ELR (cell line): ENCODE measurements around the gene ARSB.
"Not testable (repeated sequence)": the region's sequence is repeated elsewhere in the genome, so short reads cannot be mapped to it uniquely, and the experiment has no call there.

Source experiments
- DNase-seq: peaks from one replicate; pipeline ENCODE4 v3.0.0-alpha.2; 2015; ENCODE audit warnings: low read depth

The ARSB gene

GRCh38 chr5:78993165-78993564, 8.1 kb upstream of the ARSB start:
- DNase-seq, result no peak

- no peak for DNase-seq
These were observed 7.0 kb upstream of the ARSB start for GRCh38 chr5:78992146-78992545.

GRCh38 chr5:78989080-78989479, 4.0 kb upstream of the ARSB start:
- no peak for DNase-seq

GRCh38 chr5:78985725-78986223, 664 bp upstream of the ARSB start:
- DNase-seq, result peak; percentile 67

- peak; percentile 92 for DNase-seq
These were observed 533 bp downstream of the ARSB start for GRCh38 chr5:78984439-78985115.

- peak; percentile 47 for DNase-seq
These were observed 1.3 kb downstream of the ARSB start for GRCh38 chr5:78983601-78984438.

GRCh38 chr5:78983194-78983593, 1.9 kb downstream of the ARSB start:
- DNase-seq, result not testable (repeated sequence)

GRCh38 chr5:78979909-78980308, 5.2 kb downstream of the ARSB start:
- DNase-seq, result no peak

- DNase-seq, result no peak
These were observed 5.9 kb downstream of the ARSB start for GRCh38 chr5:78979117-78979742.

GRCh38 chr5:78975035-78975434, 10.1 kb downstream of the ARSB start:
- no peak for DNase-seq

- DNase-seq, result no peak
These were observed 10.5 kb downstream of the ARSB start for GRCh38 chr5:78974601-78975000.

- no peak for DNase-seq
These were observed 11.1 kb downstream of the ARSB start for GRCh38 chr5:78974011-78974410.

- no peak for DNase-seq
These were observed 12.3 kb downstream of the ARSB start for GRCh38 chr5:78972654-78973428.

GRCh38 chr5:78971998-78972397, 13.1 kb downstream of the ARSB start:
- DNase-seq, result no peak

GRCh38 chr5:78968781-78969180, 16.3 kb downstream of the ARSB start:
- no peak for DNase-seq

GRCh38 chr5:78964889-78965288, 20.2 kb downstream of the ARSB start:
- peak; percentile 74 for DNase-seq

GRCh38 chr5:78961743-78962142, 23.4 kb downstream of the ARSB start:
- peak; percentile 30 for DNase-seq

GRCh38 chr5:78959767-78960166, 25.3 kb downstream of the ARSB start:
- no peak for DNase-seq

- DNase-seq, result no peak
These were observed 26.3 kb downstream of the ARSB start for GRCh38 chr5:78958672-78959445.

- DNase-seq, result no peak
These were observed 28.2 kb downstream of the ARSB start for GRCh38 chr5:78956901-78957300.

GRCh38 chr5:78953092-78953800, 31.9 kb downstream of the ARSB start:
- peak; percentile 46 for DNase-seq
